GM21390 (cell line): ENCODE results near the gene RIOX2.
"Not testable (repeated sequence)": the region's sequence is repeated elsewhere in the genome, so short reads cannot be mapped to it uniquely, and the experiment has no call there.

Experiments
- ATAC-seq: cut with Tn5 transposase; IDR thresholded peaks from one replicate; pipeline ENCODE4 v1.9.1; 2021; ENCODE audit not compliant: unreplicated experiment

Gene RIOX2

DNA sequence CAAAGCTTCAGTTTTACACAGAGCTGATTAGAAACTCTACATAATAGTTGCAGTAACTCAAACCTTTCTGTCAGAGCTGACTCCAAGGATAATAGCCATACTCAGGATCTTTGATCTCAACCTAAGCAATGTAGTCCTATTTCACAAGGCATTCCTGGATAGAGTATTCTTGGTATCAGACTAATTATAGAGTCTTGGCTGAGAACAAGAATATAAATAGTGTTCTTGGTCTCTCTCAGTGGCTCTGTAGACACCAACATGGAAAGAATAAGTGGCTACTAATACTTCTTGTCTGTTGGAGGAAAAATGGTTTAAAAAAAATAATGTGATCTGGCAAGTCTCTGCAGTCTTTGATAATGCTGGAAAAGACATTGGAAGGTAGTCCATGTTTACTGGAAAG is 55.7 kb downstream of the RIOX2 start:
- no peak for ATAC-seq

DNA sequence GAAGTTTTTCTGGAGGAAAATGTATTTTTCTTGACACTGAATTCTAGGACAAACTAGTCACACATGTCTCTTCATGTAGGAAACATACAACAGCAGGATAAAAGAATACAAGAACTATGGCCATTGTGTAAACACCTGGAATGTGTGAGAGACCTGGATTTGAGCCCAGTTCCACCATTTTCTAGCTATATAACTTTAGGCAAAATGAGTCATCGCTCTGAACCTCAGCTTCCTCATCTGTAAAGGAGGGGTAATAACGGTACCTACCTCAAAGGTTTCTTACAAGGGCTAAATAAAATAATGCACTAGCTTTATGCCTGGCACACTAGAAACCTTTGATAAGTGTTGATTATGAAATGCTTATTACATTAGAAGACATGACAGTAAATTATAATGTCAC is 57.8 kb downstream of the RIOX2 start:
- ATAC-seq, result no peak

DNA sequence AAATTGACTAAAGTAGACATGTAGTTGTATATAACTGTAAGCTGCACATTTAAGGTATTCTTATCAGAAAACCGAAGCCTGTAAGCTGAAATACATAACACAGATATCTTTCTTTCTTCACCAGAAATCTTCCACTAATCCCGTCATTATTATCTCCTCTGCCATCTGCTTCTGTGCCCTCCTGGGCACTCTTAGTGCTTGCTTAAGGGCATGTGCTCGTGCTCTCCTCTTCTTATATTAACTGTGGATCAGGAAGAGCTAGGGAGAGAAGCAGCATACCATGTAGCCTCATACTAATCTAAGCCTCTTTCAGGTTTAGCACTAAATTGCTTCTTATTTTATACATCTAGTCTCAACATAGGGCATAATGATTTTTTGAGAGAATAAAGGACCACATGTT is 60.8 kb downstream of the RIOX2 start:
- no peak for ATAC-seq

DNA sequence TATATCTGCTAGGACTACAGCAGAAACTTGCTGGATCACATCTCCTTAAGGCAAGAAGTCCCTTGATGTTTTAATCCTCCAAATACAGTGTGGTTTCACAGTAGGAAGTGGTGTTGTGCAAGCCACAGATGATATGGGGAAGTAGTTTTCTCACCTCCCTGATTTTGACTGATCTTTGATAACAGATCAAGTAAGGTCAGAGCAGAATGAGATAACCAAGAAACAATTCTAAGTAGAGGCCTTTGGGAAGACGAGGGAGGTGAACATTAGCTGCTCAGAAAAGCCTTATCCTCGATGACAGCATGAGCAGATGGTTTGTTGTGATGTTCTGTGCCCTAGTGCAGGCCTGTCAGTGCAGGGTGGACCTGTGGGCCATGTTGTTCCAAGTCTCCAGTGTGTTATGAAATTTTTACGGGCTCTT is 61.3 kb downstream of the RIOX2 start:
- no peak for ATAC-seq

DNA sequence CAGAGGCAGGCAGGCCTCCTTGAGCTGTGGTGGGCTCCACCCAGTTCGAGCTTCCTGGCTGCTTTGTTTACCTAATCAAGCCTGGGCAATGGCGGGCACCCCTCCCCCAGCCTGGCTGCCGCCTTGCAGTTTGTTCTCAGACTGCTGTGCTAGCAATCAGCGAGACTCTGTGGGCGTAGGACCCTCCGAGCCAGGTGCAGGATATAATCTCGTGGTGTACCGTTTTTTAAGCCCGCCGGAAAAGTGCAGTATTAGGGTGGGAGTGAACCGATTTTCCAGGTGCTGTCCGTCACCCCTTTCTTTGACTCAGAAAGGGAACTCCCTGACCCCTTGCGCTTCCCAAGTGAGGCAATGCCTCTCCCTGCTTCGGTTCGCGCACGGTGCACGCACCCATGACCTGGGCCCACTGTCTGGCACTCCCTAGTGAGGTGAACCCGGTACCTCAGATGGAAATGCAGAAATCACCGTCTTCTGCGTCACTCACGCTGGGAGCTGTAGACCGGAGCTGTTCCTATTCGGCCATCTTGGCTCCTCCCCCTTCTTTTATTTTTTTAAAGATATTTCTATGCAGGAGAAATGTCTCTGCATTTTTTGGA is 61.9 kb downstream of the RIOX2 start:
- not testable (repeated sequence) for ATAC-seq

DNA sequence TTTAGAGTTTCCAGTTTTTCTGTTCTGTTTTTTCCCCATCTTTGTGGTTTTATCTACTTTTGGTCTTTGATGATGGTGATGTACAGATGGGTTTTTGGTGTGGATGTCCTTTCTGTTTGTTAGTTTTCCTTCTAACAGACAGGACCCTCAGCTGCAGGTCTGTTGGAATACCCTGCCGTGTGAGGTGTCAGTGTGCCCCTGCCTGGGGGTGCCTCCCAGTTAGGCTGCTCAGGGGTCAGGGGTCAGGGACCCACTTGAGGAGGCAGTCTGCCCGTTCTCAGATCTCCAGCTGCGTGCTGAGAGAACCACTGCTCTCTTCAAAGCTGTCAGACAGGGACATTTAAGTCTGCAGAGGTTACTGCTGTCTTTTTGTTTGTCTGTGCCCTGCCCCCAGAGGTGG is 62.4 kb downstream of the RIOX2 start:
- ATAC-seq, result not testable (repeated sequence)

- ATAC-seq, result no peak
These were observed 70.7 kb downstream of the RIOX2 start for GRCh38 chr3:97901313-97902248.

- no peak for ATAC-seq
These were observed 72.9 kb downstream of the RIOX2 start for GRCh38 chr3:97899331-97899730.

DNA sequence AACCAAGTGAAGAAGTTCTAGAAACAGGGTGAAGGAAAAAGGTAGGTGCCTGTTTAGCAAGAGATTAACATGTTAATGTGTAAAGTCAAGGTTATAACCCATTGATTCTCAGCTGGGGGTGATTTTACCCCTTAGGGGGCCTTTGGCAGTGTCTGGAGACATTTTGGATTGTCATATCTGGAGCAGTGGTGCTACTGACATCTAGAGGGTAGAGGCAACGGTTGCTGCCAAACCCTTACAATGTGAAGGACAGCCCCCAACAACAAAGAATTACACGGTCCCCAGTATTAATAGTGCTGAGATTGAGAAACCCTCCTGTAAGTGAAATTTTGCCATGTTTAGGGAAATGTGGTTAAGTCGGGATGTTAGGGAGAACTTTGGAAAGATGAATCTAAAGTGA is 75.7 kb downstream of the RIOX2 start:
- ATAC-seq, result no peak

GRCh38 chr3:97896129-97896528 is 76.1 kb downstream of the RIOX2 start:
- ATAC-seq, result no peak

- ATAC-seq, result peak; percentile 87
These were observed 77.0 kb downstream of the RIOX2 start for GRCh38 chr3:97895216-97895615.

DNA sequence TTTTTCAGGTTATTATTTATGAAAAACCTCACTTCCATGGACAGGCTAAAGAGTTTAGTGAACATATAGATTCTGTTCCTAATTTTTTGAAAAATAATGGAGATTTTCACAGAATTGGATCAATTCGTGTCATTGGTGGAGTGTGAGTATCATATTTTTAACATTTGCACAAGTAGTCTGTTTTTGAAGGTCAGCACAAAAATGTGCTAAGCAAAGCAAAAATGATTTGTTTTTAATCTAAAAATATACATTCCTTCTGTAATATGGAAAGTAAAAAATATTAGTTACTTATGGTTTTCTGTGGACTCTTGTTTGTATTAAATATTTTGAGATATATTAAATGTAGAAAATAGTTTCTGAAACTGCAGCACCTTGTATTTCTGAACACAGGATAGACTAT is 79.4 kb downstream of the RIOX2 start:
- no peak for ATAC-seq
